ENCODE data around the gene GOLGA3. TPM values are rescaled to one million over a fixed set of nuclear protein-coding genes. Genes with fewer than 3 reads are reported as not detected.
A peak's percentile ranks its signal among the peaks of the same experiment; 100 is the strongest.

GOLGA3 gene
- total and polyA plus RNA-seq, 9 of the 15 experiments (the other 6 are each of a cell fraction or from before 2014, with no cell fraction given): 1.9 to 48.1 (median 18.4) TPM

DNA sequence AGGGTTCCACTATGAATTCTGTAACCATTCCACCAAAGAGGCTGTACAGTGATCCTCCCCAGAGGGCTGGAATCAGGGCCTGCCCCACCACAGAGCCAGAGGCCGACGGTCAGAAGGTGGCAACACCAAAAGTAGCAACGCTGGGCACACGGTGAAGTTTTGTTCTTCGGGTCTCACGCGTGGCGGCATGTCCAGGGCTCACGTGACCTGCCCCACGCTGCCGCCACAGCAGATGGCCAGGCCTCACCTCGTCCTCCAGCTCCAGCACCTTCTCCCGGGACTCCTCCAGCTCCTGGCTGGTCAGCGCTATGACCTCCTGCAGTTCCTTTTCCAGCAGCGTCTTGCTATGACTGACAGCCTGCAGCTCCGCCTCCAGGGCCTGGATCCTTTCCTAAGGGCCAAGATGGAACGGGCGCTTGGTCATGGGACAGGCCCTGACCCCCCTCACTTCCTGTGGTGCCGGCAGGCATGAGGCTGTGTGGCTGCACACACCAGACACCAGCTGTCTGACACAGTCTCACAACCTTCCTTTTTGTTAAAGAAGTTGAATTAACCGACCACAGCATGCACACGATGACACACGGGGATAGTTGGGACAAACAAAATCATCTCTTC lies 44.6 kb downstream of the GOLGA3 start:
- BruUV-seq (replicated peaks): no TSS peak

DNA sequence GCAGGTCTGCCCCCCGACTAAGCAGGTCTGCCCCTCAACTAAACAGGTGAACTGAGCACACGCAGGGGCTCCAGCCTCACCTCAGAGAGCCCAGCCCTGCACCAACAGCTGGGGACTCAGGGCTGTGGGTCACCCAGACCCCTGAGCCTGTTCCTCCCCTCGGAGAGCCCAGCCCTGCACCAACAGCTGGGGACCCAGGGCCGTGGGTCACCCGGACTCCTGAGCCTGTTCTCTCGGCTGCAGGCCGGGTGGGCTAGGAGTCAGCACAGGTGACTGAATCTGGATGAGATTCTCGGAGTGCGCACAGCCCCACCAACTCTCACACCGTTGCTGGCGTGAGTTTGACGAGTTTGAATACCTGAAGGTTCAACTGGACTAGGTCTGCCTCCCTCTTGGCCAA lies 46.7 kb downstream of the GOLGA3 start:
- TF ChIP-seq ZNF561 (CRISPR knock-in tag; conservative IDR thresholded peaks at IDR 0.05) (no peak), POLR2G (IDR thresholded peaks at IDR 0.05; ENCODE audit: low read depth, low read length) (peak; percentile 46; the same call in 1 of the 2 replicates), MCM5 (IDR thresholded peaks at IDR 0.05; ENCODE audit: low read depth) (no peak), STAG1 (CRISPR knock-in tag; IDR thresholded peaks at IDR 0.05; ENCODE audit: borderline replicate concordance) (no peak), SUPT5H (IDR thresholded peaks at IDR 0.05) (no peak)
- Histone ChIP-seq H3K4me3 (no peak overlapping the region), H3K9ac (ENCODE audit: insufficient read depth in 1 of 2, low read depth in 2 of 2, low read length in 2 of 2) (peak overlapping the region in 1 of 2 experiments; percentile 40; a peak in 1 of 4 replicates), H3K27me3 (ENCODE audit: control insufficient read depth in 2 of 2, insufficient read depth in 2 of 2, low read length in 2 of 2) (no peaks in the 10 kb centered on the region), H3K9me3 (replicated peaks; ENCODE audit: control insufficient read depth, insufficient read depth, low read depth, low read length) (no peaks in the 10 kb centered on the region), H3K27ac (ENCODE audit: extremely low read depth, low read depth, low read length) (no peak overlapping the region), H4K20me1 (replicated peaks; ENCODE audit: control insufficient read depth, insufficient read depth, low read length) (no peaks in the 10 kb centered on the region), H3K79me2 (ENCODE audit: control insufficient read depth, insufficient read depth, low read length) (no peaks in the 10 kb centered on the region; the same call in 2 of the 3 replicates), H3K4me2 (ENCODE audit: insufficient read depth, low read length) (no peak overlapping the region), H3K9me1 (ENCODE audit: control insufficient read depth, insufficient read depth, low read length) (no peaks in the 10 kb centered on the region), H3K4me1 (replicated peaks in 1 of 2; ENCODE audit: control insufficient read depth in 2 of 2, insufficient read depth in 2 of 2, low read length in 2 of 2) (peaks cover 0 to 6% of the 10 kb centered on the region in 2 experiments; a peak in 1 of 5 replicates), H2AFZ (ENCODE audit: low read depth, low read length) (no peak overlapping the region), H3K36me3 (ENCODE audit: control insufficient read depth, insufficient read depth, low read length) (peaks cover 89% of the 10 kb centered on the region; the same call in 2 of the 3 replicates)
- FAIRE-seq (no peak), ATAC-seq (no peak), DNase-seq (ENCODE audit: extremely low read depth in 1 of 4, low spot score in 3 of 4) (no peak)
- whole genome bisulfite sequencing (ENCODE audit: insufficient coverage, low coverage, missing lambda C conversion rate): 87% methylated on average over 11 of the region's 12 CpGs
- intact Hi-C loops (cut with micrococcal nuclease): no loop called here
- in situ Hi-C loops (cut with MboI): no loop called here
- no TSS peak for BruUV-seq (replicated peaks)
- ChIA-PET CTCF (ENCODE audit: low intra/inter-chr PET ratio) (no interaction called here), POLR2A (interaction anchor here (0.6 kb wide), 1 partner anchor 300 kb away, joined by 3 read pairs; no protein-coding TSS in a partner anchor)

More for the DNA sequence above, 44.6 kb downstream of the GOLGA3 start:
- CTCF ChIA-PET (ENCODE audit: low intra/inter-chr PET ratio): no interaction called here
- intact Hi-C loops (cut with micrococcal nuclease): no loop called here
- TF ChIP-seq, protein P1, sequence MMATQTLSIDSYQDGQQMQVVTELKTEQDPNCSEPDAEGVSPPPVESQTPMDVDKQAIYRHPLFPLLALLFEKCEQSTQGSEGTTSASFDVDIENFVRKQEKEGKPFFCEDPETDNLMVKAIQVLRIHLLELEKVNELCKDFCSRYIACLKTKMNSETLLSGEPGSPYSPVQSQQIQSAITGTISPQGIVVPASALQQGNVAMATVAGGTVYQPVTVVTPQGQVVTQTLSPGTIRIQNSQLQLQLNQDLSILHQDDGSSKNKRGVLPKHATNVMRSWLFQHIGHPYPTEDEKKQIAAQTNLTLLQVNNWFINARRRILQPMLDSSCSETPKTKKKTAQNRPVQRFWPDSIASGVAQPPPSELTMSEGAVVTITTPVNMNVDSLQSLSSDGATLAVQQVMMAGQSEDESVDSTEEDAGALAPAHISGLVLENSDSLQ (IDR thresholded peaks at IDR 0.05): peak; percentile 57
- no peak for TF ChIP-seq EP300 (IDR thresholded peaks at IDR 0.05; ENCODE audit: low read length)
- ATAC-seq (no peak), DNase-seq (ENCODE audit: extremely low read depth in 1 of 4, low spot score in 3 of 4) (no peak), FAIRE-seq (no peak)
- H3K9ac ChIP-seq (ENCODE audit: insufficient read depth in 1 of 2, low read depth in 2 of 2, low read length in 2 of 2): no peak overlapping the region
- no peaks in the 10 kb centered on the region for H3K9me3 ChIP-seq (replicated peaks; ENCODE audit: control insufficient read depth, insufficient read depth, low read depth, low read length)
- H3K4me2 ChIP-seq (ENCODE audit: insufficient read depth, low read length): no peak overlapping the region
- H3K4me3 ChIP-seq: no peak overlapping the region
- no peaks in the 10 kb centered on the region for H3K9me1 ChIP-seq (ENCODE audit: control insufficient read depth, insufficient read depth, low read length)
- no peaks in the 10 kb centered on the region; the same call in 2 of the 3 replicates for H3K79me2 ChIP-seq (ENCODE audit: control insufficient read depth, insufficient read depth, low read length)
- no peaks in the 10 kb centered on the region for H4K20me1 ChIP-seq (replicated peaks; ENCODE audit: control insufficient read depth, insufficient read depth, low read length)
- WGBS (ENCODE audit: insufficient coverage, low coverage, missing lambda C conversion rate): 96% methylated on average over 20 of the region's 22 CpGs
- H3K27me3 ChIP-seq (ENCODE audit: control insufficient read depth in 2 of 2, insufficient read depth in 2 of 2, low read length in 2 of 2): no peaks in the 10 kb centered on the region
- no peak overlapping the region for H2AFZ ChIP-seq (ENCODE audit: low read depth, low read length)
- in situ Hi-C loops (cut with MboI): no loop called here
- POLR2A ChIA-PET: no interaction called here
- H3K4me1 ChIP-seq (replicated peaks in 1 of 2; ENCODE audit: control insufficient read depth in 2 of 2, insufficient read depth in 2 of 2, low read length in 2 of 2): peaks cover 0 to 12% of the 10 kb centered on the region in 2 experiments; a peak in 1 of 5 replicates
- no peak overlapping the region for H3K27ac ChIP-seq (ENCODE audit: extremely low read depth, low read depth, low read length)
- H3K36me3 ChIP-seq (ENCODE audit: control insufficient read depth, insufficient read depth, low read length): peaks cover 85% of the 10 kb centered on the region; the same call in 2 of the 3 replicates
